HepG2 (cell line): ENCODE results near the gene CDH23. TPM values are rescaled to one million over a fixed set of nuclear protein-coding genes. Genes with fewer than 3 reads are reported as not detected.

ENCODE experiments used
- ATAC-seq: fragments of 200-7000 bp; cut with Tn5 transposase; 3 replicates; pipeline ENCODE4 v1.9.1; 2020; ENCODE audit warnings: mild to moderate bottlenecking, moderate library complexity
- BruUV-seq: library from RNA; stranded (reverse); fragments of 400-500 nt; replicated peaks from 2 replicates; lab custom pipeline; 2021; lab: Mats Ljungman, UMichigan
- CTCF ChIA-PET: fragments of 300-600 bp; formaldehyde crosslinking; extraction: SDS; loops from one replicate; lab custom pipeline; 2021; ENCODE audit warnings: low total read pairs, inconsistent platforms, low intra/inter-chr PET ratio; lab: Yijun Ruan, JAX
- POLR2A ChIA-PET: fragments of 350-600 bp; sonication (Branson Sonifier 250); formaldehyde crosslinking; loops from one replicate; lab custom pipeline; 2020; ENCODE audit warnings: antibody characterized with exemption, inconsistent platforms; lab: Yijun Ruan, JAX
- DNase-seq: peaks from one replicate; pipeline ENCODE4 v3.0.0-alpha.2; 2015; ENCODE audit warnings: low spot score
- FAIRE-seq: peaks from 3 replicates; lab custom pipeline; 2011; peaks lifted over from hg19 to GRCh38; lab: Jason Lieb, UNC
- H2AFZ ChIP-seq: one replicate; pipeline ENCODE4 v1.6.1; 2011; ENCODE audit warnings: low read length, inconsistent platforms
- H3K27ac ChIP-seq: fragments of 300-600 bp; 3 replicates; pipeline ENCODE4 v1.8.0; 2011; ENCODE audit warnings: mixed run types, mild to moderate bottlenecking, mixed read lengths, low read length, inconsistent platforms; ENCODE audit not compliant: insufficient read depth; ENCODE audit errors: extremely low read length
- H3K27me3 ChIP-seq, 2 experiments: fragments of 200-600 bp in 1 of 2; 2 replicates in 1 of 2; 3 replicates in 1 of 2; pipeline versions ENCODE4 v1.6.0 to v1.8.0; 2011; ENCODE audit warnings: low read length in 2 of 2, mild to moderate bottlenecking in 2 of 2, moderate library complexity in 2 of 2, inconsistent platforms in 1 of 2; ENCODE audit not compliant: insufficient read depth in 2 of 2, control insufficient read depth in 1 of 2
- H3K36me3 ChIP-seq, 2 experiments: fragments of 200-600 bp in 1 of 2; replicated peaks in 1 of 2; 2 replicates in 1 of 2; 3 replicates in 1 of 2; pipeline versions ENCODE4 v1.5.1 to v1.8.0; 2011; ENCODE audit warnings: low read length in 2 of 2, inconsistent platforms in 1 of 2; ENCODE audit not compliant: insufficient read depth in 2 of 2, control insufficient read depth in 1 of 2
- H3K4me1 ChIP-seq: 2 replicates; pipeline ENCODE4 v1.5.1; 2012; ENCODE audit warnings: low read length, inconsistent platforms; ENCODE audit not compliant: insufficient read depth
- H3K4me2 ChIP-seq: 2 replicates; pipeline ENCODE4 v1.6.0; 2011; ENCODE audit warnings: low read depth, low read length, inconsistent platforms
- H3K4me3 ChIP-seq, 3 experiments: fragments of 200-600 bp in 1 of 3; sonication (generic), shearing (Covaris generic) in 1 of 3; replicated peaks in 1 of 3; 2 replicates each; pipeline ENCODE4 v1.5.1; 2011 to 2016; ENCODE audit warnings: low read length in 3 of 3, inconsistent platforms in 2 of 3, low read depth in 2 of 3, mild to moderate bottlenecking in 2 of 3, control low read depth in 1 of 3, mixed read lengths in 1 of 3; ENCODE audit not compliant: insufficient read depth in 1 of 3
- H3K79me2 ChIP-seq: one replicate; pipeline ENCODE4 v1.6.1; 2011; ENCODE audit warnings: low read length, inconsistent platforms; ENCODE audit not compliant: insufficient read depth
- H3K9ac ChIP-seq: 2 replicates; pipeline ENCODE4 v1.6.0; 2011; ENCODE audit warnings: mild to moderate bottlenecking, low read depth, low read length, inconsistent platforms; ENCODE audit not compliant: insufficient read depth
- H3K9me3 ChIP-seq: 2 replicates; pipeline ENCODE4 v1.5.1; 2012; ENCODE audit warnings: mild to moderate bottlenecking, low read length
- H4K20me1 ChIP-seq: 2 replicates; pipeline ENCODE4 v1.6.0; 2011; ENCODE audit warnings: inconsistent platforms, mild to moderate bottlenecking, low read length, moderate library complexity; ENCODE audit not compliant: insufficient read depth
- ADNP ChIP-seq: sonication (generic); formaldehyde crosslinking; IDR thresholded peaks from 2 replicates; pipeline ENCODE4 v1.4.0; 2020; ENCODE audit warnings: missing genetic modification reagents
- IKZF4 ChIP-seq: sonication (generic); formaldehyde crosslinking; IDR thresholded peaks from 2 replicates; pipeline ENCODE4 v1.5.1; 2020; ENCODE audit warnings: borderline replicate concordance, mild to moderate bottlenecking, low read depth, missing genetic modification reagents; ENCODE audit errors: not compliant biosample characterization
- NFE2L2 ChIP-seq: fragments of 150-350 bp; IDR thresholded peaks from 2 replicates; pipeline ENCODE4 v1.6.1; 2014; ENCODE audit warnings: low read length
- NKX3-1 ChIP-seq: sonication (generic); formaldehyde crosslinking; IDR thresholded peaks from 2 replicates; pipeline ENCODE4 v1.5.0; 2020; ENCODE audit warnings: missing genetic modification reagents
- ZFX ChIP-seq: sonication (generic); formaldehyde crosslinking; IDR thresholded peaks from 2 replicates; pipeline ENCODE4 v1.4.0; 2020; ENCODE audit warnings: mild to moderate bottlenecking, low read depth, missing genetic modification reagents, moderate library complexity
- WGBS: methylation state at CpG from one replicate; pipeline ENCODE4 v1.1.6; 2017; ENCODE audit warnings: low lambda C conversion rate; 5-methylcytosine and 5-hydroxymethylcytosine counted together
- in situ Hi-C: cut with HindIII; loops from 2 replicates; pipeline ENCODE4 v1.10.0; 2017; ENCODE audit warnings: low pct_unique_long_range_greater_than_20kb; ENCODE audit not compliant: extremely low pct_ligation_motif_present
- intact Hi-C: fragments of 100-400 bp; cut with micrococcal nuclease; formaldehyde crosslinking; loops from one replicate; pipeline ENCODE4 v1.10.0; 2022; ENCODE audit not compliant: unreplicated experiment
- polyA plus RNA-seq, 8 experiments: library from polyadenylated mRNA; depleted of rRNA in 3 of 8; stranded (reverse) in 7 of 8; unstranded in 1 of 8; fragments of >200 nt; fragmentation: Illumina TruSeq in 4 of 8; extraction: Trizol in 4 of 8; gene quantifications; 2 replicates each; pipeline versions ENCODE4 v1.2.1 to v1.2.3, GENCODE V29; 2011 to 2016; ENCODE audit warnings: low read depth in 4 of 8, missing spikeins in 1 of 8, mixed read lengths in 1 of 8; ENCODE audit not compliant: insufficient read depth in 1 of 8
- total RNA-seq, 5 experiments: library from RNA; depleted of rRNA; stranded (reverse); fragments of >200 nt; fragmentation: Illumina TruSeq; extraction: Trizol; gene quantifications; 2 replicates each; pipeline ENCODE4 v1.2.3, GENCODE V29; 2016; ENCODE audit warnings: low read depth in 1 of 5
- TF ChIP-seq, protein P1 (sequence below): fragments of 450-650 bp; IDR thresholded peaks from 2 replicates; pipeline ENCODE4 v1.6.1; 2016

The CDH23 gene
- total and polyA plus RNA-seq, 2 of the 13 experiments (the other 11 are each of a cell fraction or from before 2014, with no cell fraction given) = 0.13 TPM; not detected in 1

GRCh38 chr10:71463111-71463510, 66.4 kb downstream of the CDH23 start (continued):
- no peak for TF ChIP-seq IKZF4 (CRISPR knock-in tag)

- Histone ChIP-seq H3K4me1 (no peaks in the 10 kb centered on the region), H2AFZ (no peak overlapping the region), H3K9ac (no peak overlapping the region), H3K79me2 (no peaks in the 10 kb centered on the region), H3K36me3 (no peaks in the 10 kb centered on the region), H3K9me3 (no peaks in the 10 kb centered on the region), H3K27me3 (peaks cover 6 to 57% of the 10 kb centered on the region in 2 experiments; a peak in 3 of 5 replicates), H3K4me2 (no peak overlapping the region), H3K4me3 (no peak overlapping the region), H4K20me1 (no peaks in the 10 kb centered on the region), H3K27ac (no peak overlapping the region)
- WGBS = 49% methylated on average over 15 of the region's 18 CpGs
- no TSS peak for BruUV-seq
- no peak for TF ChIP-seq NFE2L2
- no peak for TF ChIP-seq NKX3-1 (CRISPR knock-in tag)
- POLR2A ChIA-PET = no interaction called here
- CTCF ChIA-PET = no interaction called here
- in situ Hi-C loops (no loop called here), intact Hi-C loops (no loop called here)
- DNase-seq (no peak), FAIRE-seq (no peak), ATAC-seq (no peak)
Measured at GRCh38 chr10:71465551-71466252, 69.0 kb downstream of the CDH23 start.

DNA sequence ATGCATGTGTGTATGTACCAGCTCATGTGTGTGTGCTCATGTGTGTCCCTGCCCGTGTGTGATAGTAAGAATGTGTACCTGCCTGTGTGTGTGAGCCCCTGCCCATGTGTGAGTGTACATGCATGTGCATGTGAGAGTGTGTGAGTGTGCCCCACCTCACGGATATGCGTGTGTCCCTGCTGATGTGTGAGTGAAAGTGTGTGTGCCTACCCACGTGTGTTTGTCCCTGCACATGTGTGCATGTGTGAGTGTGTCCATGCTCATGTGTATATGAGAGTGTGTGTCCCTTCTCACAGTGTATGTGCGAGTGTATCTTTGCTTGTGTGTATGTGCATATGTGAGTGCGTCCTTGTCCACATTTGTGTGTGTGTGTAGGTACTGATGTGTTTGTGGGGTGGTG, 69.6 kb downstream of the CDH23 start:
- BruUV-seq = no TSS peak
- Histone ChIP-seq H3K4me2 (no peak overlapping the region), H4K20me1 (no peaks in the 10 kb centered on the region), H2AFZ (no peak overlapping the region), H3K9me3 (no peaks in the 10 kb centered on the region), H3K27ac (no peak overlapping the region), H3K9ac (no peak overlapping the region), H3K79me2 (no peaks in the 10 kb centered on the region), H3K4me1 (no peaks in the 10 kb centered on the region), H3K4me3 (no peak overlapping the region), H3K36me3 (no peaks in the 10 kb centered on the region), H3K27me3 (peaks cover 7 to 51% of the 10 kb centered on the region in 2 experiments; a peak in 3 of 5 replicates)
- 14% methylated on average over 6 of the region's 6 CpGs for WGBS
- ChIA-PET POLR2A (no interaction called here), CTCF (no interaction called here)
- ATAC-seq (no peak), DNase-seq (no peak), FAIRE-seq (no peak)
- in situ Hi-C loops (no loop called here), intact Hi-C loops (no loop called here)
- no peak for TF ChIP-seq ADNP (CRISPR knock-in tag)
- no peak for TF ChIP-seq ZFX (CRISPR knock-in tag)
- TF ChIP-seq, protein P1, sequence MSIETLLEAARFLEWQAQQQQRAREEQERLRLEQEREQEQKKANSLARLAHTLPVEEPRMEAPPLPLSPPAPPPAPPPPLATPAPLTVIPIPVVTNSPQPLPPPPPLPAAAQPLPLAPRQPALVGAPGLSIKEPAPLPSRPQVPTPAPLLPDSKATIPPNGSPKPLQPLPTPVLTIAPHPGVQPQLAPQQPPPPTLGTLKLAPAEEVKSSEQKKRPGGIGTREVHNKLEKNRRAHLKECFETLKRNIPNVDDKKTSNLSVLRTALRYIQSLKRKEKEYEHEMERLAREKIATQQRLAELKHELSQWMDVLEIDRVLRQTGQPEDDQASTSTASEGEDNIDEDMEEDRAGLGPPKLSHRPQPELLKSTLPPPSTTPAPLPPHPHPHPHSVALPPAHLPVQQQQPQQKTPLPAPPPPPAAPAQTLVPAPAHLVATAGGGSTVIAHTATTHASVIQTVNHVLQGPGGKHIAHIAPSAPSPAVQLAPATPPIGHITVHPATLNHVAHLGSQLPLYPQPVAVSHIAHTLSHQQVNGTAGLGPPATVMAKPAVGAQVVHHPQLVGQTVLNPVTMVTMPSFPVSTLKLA = peak; percentile 98
